ENCODE data around the gene CAST. TPM values are rescaled to one million over a fixed set of nuclear protein-coding genes. Genes with fewer than 3 reads are reported as not detected.
A peak's percentile ranks its signal among the peaks of the same experiment; 100 is the strongest.

The CAST gene
- polyA plus RNA-seq, 2 of the 4 experiments (the other 2 are of a cell fraction) = 163 to 257 TPM

- no peak for TF ChIP-seq PHF8 (IDR thresholded peaks at IDR 0.05; ENCODE audit: borderline replicate concordance, low read depth)
Observed at GRCh38 chr5:96716716-96717115, 54.5 kb downstream of the CAST start (continued).

GRCh38 chr5:96717874-96718273 lies 55.7 kb downstream of the CAST start:
- TF ChIP-seq CBX8 (IDR thresholded peaks at IDR 0.05) = no peak
- no peak for TF ChIP-seq KDM5A (IDR thresholded peaks at IDR 0.05)
- TF ChIP-seq HOXB13 (CRISPR knock-in tag; IDR thresholded peaks at IDR 0.05; ENCODE audit: low read depth) = no peak
- no peak for TF ChIP-seq SMC3 (IDR thresholded peaks at IDR 0.05)
- DNase-seq (ENCODE audit: low read depth in 1 of 2, low spot score in 1 of 2) (no peak), FAIRE-seq (no peak), ATAC-seq (no peak)
- no peaks in the 10 kb centered on the region for H3K9me3 ChIP-seq
- peaks cover 39% of the 10 kb centered on the region for H3K4me1 ChIP-seq
- ChIA-PET CTCF (interaction anchor here (1.1 to 2.0 kb wide), 2 partner anchors 13 to 104 kb away, joined by 3 to 5 read pairs; no protein-coding TSS in a partner anchor), POLR2A (no interaction called here)
- H3K27ac ChIP-seq = no peak overlapping the region
- H3K4me3 ChIP-seq = no peak overlapping the region
- 95% methylated on average over 1 of the region's 1 CpG for WGBS (ENCODE audit: missing lambda C conversion rate)
- no peak overlapping the region for H3K4me2 ChIP-seq

- ATAC-seq (no peak; a peak in 2 of 6 replicates), FAIRE-seq (no peak), DNase-seq (ENCODE audit: low read depth in 1 of 2, low spot score in 1 of 2) (no peak)
- no peak overlapping the region for H3K27ac ChIP-seq
- H3K4me1 ChIP-seq = peaks cover 39% of the 10 kb centered on the region
- TF ChIP-seq EHF (CRISPR knock-in tag; IDR thresholded peaks at IDR 0.05) (no peak), REST (IDR thresholded peaks at IDR 0.05) (no peak), ZFP36 (IDR thresholded peaks at IDR 0.05; ENCODE audit: borderline replicate concordance, partially characterized antibody) (no peak), CEBPB (IDR thresholded peaks at IDR 0.05) (no peak), FOSL2 (IDR thresholded peaks at IDR 0.05) (no peak), FOSL2 (CRISPR knock-in tag; IDR thresholded peaks at IDR 0.05) (no peak), ELK1 (IDR thresholded peaks at IDR 0.05; ENCODE audit: low read depth, low read length) (no peak)
- H3K4me2 ChIP-seq = no peak overlapping the region
- CTCF ChIA-PET = interaction anchor here (0.8 to 1.1 kb wide), 2 partner anchors 12 to 16 kb away, joined by 3 read pairs; no protein-coding TSS in a partner anchor
- H3K9me3 ChIP-seq = no peaks in the 10 kb centered on the region
- POLR2A ChIA-PET = no interaction called here
- no peak overlapping the region for H3K4me3 ChIP-seq
- WGBS (ENCODE audit: missing lambda C conversion rate) = 83% methylated on average over 7 of the region's 7 CpGs
Observed at GRCh38 chr5:96718635-96719077, 56.5 kb downstream of the CAST start.

- Histone ChIP-seq H3K9me3 (no peaks in the 10 kb centered on the region), H3K4me1 (peaks cover 23% of the 10 kb centered on the region), H3K4me3 (no peak overlapping the region), H3K27ac (no peak overlapping the region), H3K4me2 (no peak overlapping the region; the same call in 2 of the 3 replicates)
- WGBS (ENCODE audit: missing lambda C conversion rate) = 92% methylated on average over 2 of the region's 2 CpGs
- DNase-seq (ENCODE audit: low read depth in 1 of 2, low spot score in 1 of 2) (no peak), ATAC-seq (peak; percentile 65 to 82; a peak in 3 of 6 replicates), FAIRE-seq (no peak)
- ChIA-PET CTCF (interaction anchor here (0.9 to 1.9 kb wide), 6 partner anchors 9 to 376 kb away, joined by 3 to 8 read pairs (median 4); no protein-coding TSS in a partner anchor), POLR2A (interaction anchor here (0.7 to 1.1 kb wide), 2 partner anchors 9 to 59 kb away, joined by 3 read pairs; partner anchors contain the start of gene CAST)
- TF ChIP-seq ZC3H11A (IDR thresholded peaks at IDR 0.05) (no peak), EHF (CRISPR knock-in tag; IDR thresholded peaks at IDR 0.05) (no peak), REST (IDR thresholded peaks at IDR 0.05) (no peak), RARB (CRISPR knock-in tag; IDR thresholded peaks at IDR 0.05) (no peak), MAFK (IDR thresholded peaks at IDR 0.05; ENCODE audit: partially characterized antibody) (no peak), CBX8 (IDR thresholded peaks at IDR 0.05) (no peak), ESRRA (IDR thresholded peaks at IDR 0.05; ENCODE audit: borderline replicate concordance, low read length) (no peak)
- TF ChIP-seq, protein P1, sequence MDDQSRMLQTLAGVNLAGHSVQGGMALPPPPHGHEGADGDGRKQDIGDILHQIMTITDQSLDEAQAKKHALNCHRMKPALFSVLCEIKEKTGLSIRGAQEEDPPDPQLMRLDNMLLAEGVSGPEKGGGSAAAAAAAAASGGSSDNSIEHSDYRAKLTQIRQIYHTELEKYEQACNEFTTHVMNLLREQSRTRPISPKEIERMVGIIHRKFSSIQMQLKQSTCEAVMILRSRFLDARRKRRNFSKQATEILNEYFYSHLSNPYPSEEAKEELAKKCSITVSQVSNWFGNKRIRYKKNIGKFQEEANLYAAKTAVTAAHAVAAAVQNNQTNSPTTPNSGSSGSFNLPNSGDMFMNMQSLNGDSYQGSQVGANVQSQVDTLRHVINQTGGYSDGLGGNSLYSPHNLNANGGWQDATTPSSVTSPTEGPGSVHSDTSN (IDR thresholded peaks at IDR 0.05) = no peak
Observed at GRCh38 chr5:96720408-96720807, 58.2 kb downstream of the CAST start.
